Hematopoietic multipotent progenitor cell treated with erythropoietin and hydrocortisone succinate and interleukin-3 and kit ligand, for 15 days (in vitro differentiated cells): ENCODE data around the gene GCAT.
A peak's percentile ranks its signal among the peaks of the same experiment; 100 is the strongest.
"Not testable (repeated sequence)": the region's sequence is repeated elsewhere in the genome, so short reads cannot be mapped to it uniquely, and the experiment has no call there.

Experiments used
- DNase-seq: peaks from one replicate; pipeline ENCODE4 v3.0.0-alpha.2; 2015; ENCODE audit warnings: low spot score

GCAT gene

GRCh38 chr22:37782340-37783168, 25.2 kb upstream of the GCAT start:
- DNase-seq, result no peak

GRCh38 chr22:37784829-37785495, 22.8 kb upstream of the GCAT start:
- no peak for DNase-seq

- DNase-seq, result no peak
Measured at GRCh38 chr22:37790234-37790633, 17.5 kb upstream of the GCAT start.

- no peak for DNase-seq
Measured at GRCh38 chr22:37792494-37792893, 15.2 kb upstream of the GCAT start.

GRCh38 chr22:37794376-37794775, 13.4 kb upstream of the GCAT start:
- DNase-seq, result no peak

GRCh38 chr22:37796079-37796478, 11.7 kb upstream of the GCAT start:
- DNase-seq, result no peak

GRCh38 chr22:37797259-37797658, 10.5 kb upstream of the GCAT start:
- not testable (repeated sequence) for DNase-seq

GRCh38 chr22:37797874-37798500, 9.7 kb upstream of the GCAT start:
- DNase-seq, result no peak

- DNase-seq, result not testable (repeated sequence)
Measured at GRCh38 chr22:37799979-37800378, 7.8 kb upstream of the GCAT start.

GRCh38 chr22:37801946-37802309, 5.8 kb upstream of the GCAT start:
- DNase-seq, result no peak

- DNase-seq, result peak; percentile 11
Measured at GRCh38 chr22:37802310-37803194, 5.2 kb upstream of the GCAT start.

- peak; percentile 82 for DNase-seq
Measured at GRCh38 chr22:37803195-37803638, 4.5 kb upstream of the GCAT start.

GRCh38 chr22:37803639-37804351, 3.9 kb upstream of the GCAT start:
- DNase-seq, result no peak

- peak; percentile 6 for DNase-seq
Measured at GRCh38 chr22:37804352-37804880, 3.3 kb upstream of the GCAT start.

- peak; percentile 78 for DNase-seq
Measured at GRCh38 chr22:37804881-37805809, 2.6 kb upstream of the GCAT start.

GRCh38 chr22:37805810-37806277, 1.9 kb upstream of the GCAT start:
- peak; percentile 36 for DNase-seq

GRCh38 chr22:37806409-37807333, 1.1 kb upstream of the GCAT start:
- DNase-seq, result peak; percentile 41

- no peak for DNase-seq
Measured at GRCh38 chr22:37808294-37808657, 542 bp downstream of the GCAT start.
